Trophoblast cell (in vitro differentiated cells and primary cell): Measurements from ENCODE around the gene CHIA.
"Not testable (repeated sequence)": the region's sequence is repeated elsewhere in the genome, so short reads cannot be mapped to it uniquely, and the experiment has no call there.

ENCODE experiments used
- DNase-seq, 2 donors: peaks; one replicate each; pipeline ENCODE4 v3.0.0-alpha.2; 2016
- H2AFZ ChIP-seq: 2 replicates; pipeline ENCODE4 v1.6.1; 2013; ENCODE audit warnings: low read length, moderate library complexity, mild to moderate bottlenecking; ENCODE audit not compliant: insufficient read depth, poor library complexity
- H2AK5ac ChIP-seq: 2 replicates; pipeline ENCODE4 v1.6.1; 2013; ENCODE audit warnings: mild to moderate bottlenecking, low read length
- H2BK120ac ChIP-seq: 2 replicates; pipeline ENCODE4 v1.6.1; 2013; ENCODE audit warnings: low read length, mild to moderate bottlenecking, moderate library complexity; ENCODE audit not compliant: insufficient read depth, poor library complexity
- H2BK12ac ChIP-seq: 2 replicates; pipeline ENCODE4 v1.6.1; 2013; ENCODE audit warnings: mild to moderate bottlenecking, low read length, moderate library complexity
- H2BK5ac ChIP-seq: 2 replicates; pipeline ENCODE4 v1.6.1; 2013; ENCODE audit warnings: low read length, low read depth, moderate library complexity, mild to moderate bottlenecking; ENCODE audit not compliant: poor library complexity
- H3K14ac ChIP-seq: 2 replicates; pipeline ENCODE4 v1.6.1; 2013; ENCODE audit warnings: mild to moderate bottlenecking, low read length
- H3K18ac ChIP-seq: 2 replicates; pipeline ENCODE4 v1.6.1; 2013; ENCODE audit warnings: mild to moderate bottlenecking, low read length
- H3K23ac ChIP-seq: 2 replicates; pipeline ENCODE4 v1.6.1; 2013; ENCODE audit warnings: low read length
- H3K27ac ChIP-seq: 2 replicates; pipeline ENCODE4 v1.5.1; 2013; ENCODE audit warnings: low read depth, mild to moderate bottlenecking, inconsistent platforms, low read length, moderate library complexity
- H3K27me3 ChIP-seq: 2 replicates; pipeline ENCODE4 v1.6.1; 2013; ENCODE audit warnings: inconsistent platforms, mild to moderate bottlenecking, low read length, moderate library complexity; ENCODE audit not compliant: insufficient read depth
- H3K36me3 ChIP-seq, 2 experiments: 1 replicate in 1 of 2; 2 replicates in 1 of 2; pipeline ENCODE4 v1.6.1; 2013; ENCODE audit warnings: low read length in 2 of 2, mild to moderate bottlenecking in 2 of 2, moderate library complexity in 1 of 2; ENCODE audit not compliant: insufficient read depth in 2 of 2, control insufficient read depth in 1 of 2
- H3K4ac ChIP-seq: 2 replicates; pipeline ENCODE4 v1.6.1; 2013; ENCODE audit warnings: low read depth, mild to moderate bottlenecking, low read length, moderate library complexity
- H3K4me1 ChIP-seq, 2 experiments: 1 replicate in 1 of 2; 2 replicates in 1 of 2; pipeline ENCODE4 v1.6.1; 2013; ENCODE audit warnings: low read length in 2 of 2, mild to moderate bottlenecking in 2 of 2, moderate library complexity in 1 of 2; ENCODE audit not compliant: insufficient read depth in 2 of 2, control insufficient read depth in 1 of 2
- H3K4me2 ChIP-seq: 2 replicates; pipeline ENCODE4 v1.6.1; 2013; ENCODE audit warnings: inconsistent platforms, mild to moderate bottlenecking, low read length, moderate library complexity
- H3K4me3 ChIP-seq: 2 replicates; pipeline ENCODE4 v1.5.1; 2013; ENCODE audit warnings: mild to moderate bottlenecking, low read depth, low read length, inconsistent platforms
- H3K79me1 ChIP-seq: one replicate; pipeline ENCODE4 v1.6.1; 2013; ENCODE audit warnings: low read length
- H3K79me2 ChIP-seq: 2 replicates; pipeline ENCODE4 v1.6.1; 2013; ENCODE audit warnings: low read length, mild to moderate bottlenecking; ENCODE audit not compliant: control insufficient read depth, insufficient read depth, poor library complexity
- H3K9ac ChIP-seq: 2 replicates; pipeline ENCODE4 v1.6.1; 2013; ENCODE audit warnings: mild to moderate bottlenecking, low read length
- H3K9me3 ChIP-seq: 2 replicates; pipeline ENCODE4 v1.6.1; 2013; ENCODE audit warnings: low read depth, mild to moderate bottlenecking, control low read depth, inconsistent platforms, low read length; ENCODE audit not compliant: insufficient read depth
- H4K12ac ChIP-seq: 2 replicates; pipeline ENCODE4 v1.6.1; 2013; ENCODE audit warnings: low read depth, mild to moderate bottlenecking, low read length, moderate library complexity
- H4K8ac ChIP-seq: 2 replicates; pipeline ENCODE4 v1.6.1; 2013; ENCODE audit warnings: low read depth, mild to moderate bottlenecking, low read length, moderate library complexity
- H4K91ac ChIP-seq: one replicate; pipeline ENCODE4 v1.6.1; 2013; ENCODE audit warnings: low read depth, mild to moderate bottlenecking, low read length, moderate library complexity
- WGBS: extraction: QIAGEN DNeasy Blood & Tissue Kit; methylation state at CpG from one replicate; pipeline ENCODE4 v1.1.7; 2013; ENCODE audit warnings: missing lambda C conversion rate; ENCODE audit not compliant: insufficient read length, insufficient coverage; ENCODE audit errors: extremely low coverage; 5-methylcytosine and 5-hydroxymethylcytosine counted together

The CHIA gene

DNA sequence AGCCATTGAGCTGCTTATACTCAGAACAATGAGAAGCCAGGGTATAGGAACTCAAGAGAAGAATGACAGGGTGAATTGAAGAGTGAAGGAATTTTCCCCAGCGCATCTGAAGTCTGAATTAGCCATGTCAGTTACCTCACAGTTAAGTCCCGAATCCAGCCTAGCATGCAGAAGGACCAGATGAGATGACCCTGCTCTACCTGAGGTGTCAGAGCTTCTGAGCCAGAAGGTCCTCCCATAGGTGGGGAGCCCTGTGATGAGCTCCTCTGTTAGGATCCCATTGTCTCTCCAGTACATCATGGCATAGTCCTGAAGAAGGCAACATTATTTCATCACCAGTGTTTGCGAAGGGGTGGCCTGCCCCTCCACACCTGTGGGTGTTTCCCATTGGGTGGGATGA lies 68.7 kb downstream of the CHIA start:
- H4K8ac ChIP-seq: no peak overlapping the region
- no peaks in the 10 kb centered on the region for H3K9me3 ChIP-seq
- no CpG with 5 or more reads among the region's 3 CpGs for WGBS
- no peak overlapping the region for H3K27ac ChIP-seq
- peaks cover 14% of the 10 kb centered on the region for H3K79me1 ChIP-seq
- H3K79me2 ChIP-seq: no peaks in the 10 kb centered on the region
- peak overlapping the region; percentile 1 for H2BK5ac ChIP-seq
- peak overlapping the region; percentile 3 for H2BK12ac ChIP-seq
- no peak overlapping the region for H2AK5ac ChIP-seq
- no peaks in the 10 kb centered on the region for H3K27me3 ChIP-seq
- no peak overlapping the region for H3K4ac ChIP-seq
- H3K4me1 ChIP-seq: peaks cover 4 to 5% of the 10 kb centered on the region in 2 experiments
- H2BK120ac ChIP-seq: peak overlapping the region; percentile 2
- no peak overlapping the region for H2AFZ ChIP-seq
- H3K4me2 ChIP-seq: no peak overlapping the region
- H3K4me3 ChIP-seq: no peak overlapping the region
- no peak overlapping the region for H4K12ac ChIP-seq
- no peak overlapping the region for H3K14ac ChIP-seq
- no peak for DNase-seq
- no peaks in the 10 kb centered on the region for H3K36me3 ChIP-seq
- peak overlapping the region; percentile 6 for H4K91ac ChIP-seq
- H3K9ac ChIP-seq: no peak overlapping the region
- H3K23ac ChIP-seq: no peak overlapping the region
- no peak overlapping the region for H3K18ac ChIP-seq

DNA sequence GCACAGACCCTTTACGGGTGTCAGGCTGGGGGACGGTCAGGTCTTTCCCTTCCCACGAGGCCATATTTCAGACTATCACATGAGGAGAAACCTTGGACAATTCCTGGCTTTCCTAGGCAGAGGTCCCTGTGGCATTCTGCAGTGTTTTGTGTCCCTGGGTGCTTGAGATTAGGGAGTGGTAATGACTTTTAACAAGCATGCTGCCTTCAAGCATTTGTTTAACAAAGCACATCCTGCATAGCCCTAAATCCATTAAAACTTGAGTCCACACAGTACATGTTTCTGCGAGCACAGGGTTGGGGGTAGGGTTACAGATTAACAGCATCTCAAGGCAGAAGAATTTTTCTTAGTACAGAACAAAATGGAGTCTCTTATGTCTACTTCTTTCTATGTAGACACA lies 69.6 kb downstream of the CHIA start:
- H3K14ac ChIP-seq, H3K4ac ChIP-seq, H2BK5ac ChIP-seq, H2BK12ac ChIP-seq, H4K91ac ChIP-seq, H3K9ac ChIP-seq, H3K18ac ChIP-seq, H2AK5ac ChIP-seq, H4K12ac ChIP-seq, H3K9me3 ChIP-seq, H3K4me1 ChIP-seq, H2BK120ac ChIP-seq, H4K8ac ChIP-seq, H3K4me2 ChIP-seq, H3K23ac ChIP-seq, H2AFZ ChIP-seq, H3K4me3 ChIP-seq, H3K79me2 ChIP-seq, H3K27me3 ChIP-seq, DNase-seq, H3K36me3 ChIP-seq: not testable (repeated sequence)
- no CpG with 5 or more reads among the region's 4 CpGs for WGBS
- peak overlapping the region; percentile 60 for H3K27ac ChIP-seq
- peaks cover 18% of the 10 kb centered on the region for H3K79me1 ChIP-seq

DNA sequence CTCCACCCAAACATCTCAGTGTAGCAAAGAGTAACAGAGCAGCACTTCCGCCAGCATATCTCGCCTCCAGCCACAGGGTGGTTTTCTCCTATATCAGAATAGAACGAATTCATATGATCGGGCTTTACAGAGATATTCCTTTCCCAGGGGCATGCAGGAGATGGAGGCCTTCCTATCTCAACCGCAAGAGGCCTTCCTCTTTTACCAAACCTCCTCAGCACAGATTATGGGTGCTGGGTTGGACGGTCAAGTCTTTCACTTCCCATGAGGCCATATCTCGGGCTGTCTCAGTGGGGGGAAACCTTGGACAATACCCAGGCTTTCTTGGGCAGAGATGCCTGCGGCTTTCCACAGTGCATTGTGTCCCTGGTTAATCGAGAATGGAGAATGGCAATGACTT lies 71.1 kb downstream of the CHIA start:
- H3K4me1 ChIP-seq: peaks cover 8 to 12% of the 10 kb centered on the region in 2 experiments
- H3K18ac ChIP-seq: no peak overlapping the region
- H3K9ac ChIP-seq: no peak overlapping the region
- H3K4ac ChIP-seq: no peak overlapping the region
- H2BK5ac ChIP-seq: no peak overlapping the region
- no peaks in the 10 kb centered on the region for H3K9me3 ChIP-seq
- H3K79me1 ChIP-seq: peaks cover 18% of the 10 kb centered on the region
- no peaks in the 10 kb centered on the region for H3K36me3 ChIP-seq
- H3K14ac ChIP-seq: no peak overlapping the region
- no peak overlapping the region for H4K12ac ChIP-seq
- peak overlapping the region; percentile 12 for H2AK5ac ChIP-seq
- DNase-seq: no peak
- peak overlapping the region; percentile 84 for H2BK12ac ChIP-seq
- no peak overlapping the region for H3K4me2 ChIP-seq
- WGBS: no CpG with 5 or more reads among the region's 9 CpGs
- H3K27ac ChIP-seq: peak overlapping the region; percentile 31
- H4K91ac ChIP-seq: peak overlapping the region; percentile 10
- no peak overlapping the region for H3K4me3 ChIP-seq
- H3K23ac ChIP-seq: no peak overlapping the region
- H3K79me2 ChIP-seq: no peaks in the 10 kb centered on the region
- no peaks in the 10 kb centered on the region for H3K27me3 ChIP-seq
- no peak overlapping the region for H2AFZ ChIP-seq
- no peak overlapping the region for H2BK120ac ChIP-seq
- peak overlapping the region; percentile 27 for H4K8ac ChIP-seq

DNA sequence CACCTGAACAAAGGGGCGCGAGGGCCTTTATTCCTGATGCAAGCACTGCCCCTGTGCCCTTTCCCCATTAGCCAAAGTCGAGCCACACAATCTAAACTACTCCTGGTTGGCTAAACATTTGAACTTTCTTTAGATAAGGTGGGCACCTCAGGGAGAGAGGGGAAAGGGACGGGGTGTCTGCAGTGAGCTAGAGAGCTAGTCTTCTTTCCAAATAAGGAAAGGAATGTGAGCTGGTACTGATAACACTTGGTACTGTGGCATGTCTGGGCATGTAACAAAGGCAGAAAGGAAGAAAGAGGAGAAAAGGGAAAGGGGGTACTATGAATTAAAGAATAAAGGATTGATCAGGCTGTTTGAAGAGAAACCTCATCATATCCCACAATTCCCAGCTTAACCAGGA lies 74.0 kb downstream of the CHIA start:
- no CpG with 5 or more reads among the region's 4 CpGs for WGBS

More for the DNA sequence above, 74.0 kb downstream of the CHIA start:
- Histone ChIP-seq H2AK5ac (no peak overlapping the region), H3K79me1 (peaks cover 15% of the 10 kb centered on the region), H2BK5ac (peak overlapping the region; percentile 99), H3K4ac (peak overlapping the region; percentile 34), H3K18ac (no peak overlapping the region), H3K9ac (no peak overlapping the region), H4K8ac (peak overlapping the region; percentile 83), H3K27me3 (no peaks in the 10 kb centered on the region), H2BK120ac (peak overlapping the region; percentile 93), H3K23ac (no peak overlapping the region), H3K36me3 (no peaks in the 10 kb centered on the region), H2AFZ (no peak overlapping the region), H3K14ac (peak overlapping the region; percentile 95), H3K4me1 (peaks cover 3 to 8% of the 10 kb centered on the region in 2 experiments), H3K4me3 (no peak overlapping the region), H4K91ac (peak overlapping the region; percentile 95), H4K12ac (peak overlapping the region; percentile 52), H2BK12ac (peak overlapping the region; percentile 48), H3K27ac (peak overlapping the region; percentile 39), H3K4me2 (no peak overlapping the region), H3K9me3 (no peaks in the 10 kb centered on the region), H3K79me2 (no peaks in the 10 kb centered on the region)
- no peak for DNase-seq
